ENCODE results near the gene TGM5.

- TF ChIP-seq CTCF (IDR thresholded peaks at IDR 0.05 in 2 of 3, conservative IDR thresholded peaks at IDR 0.05 in 1 of 3; ENCODE audit: borderline replicate concordance in 1 of 3, insufficient read depth in 1 of 3, low read depth in 2 of 3, low read length in 2 of 3) (peak in 2 of 3 experiments; percentile 46 to 49; a peak in 4 of 6 replicates), SP1 (IDR thresholded peaks at IDR 0.05; ENCODE audit: low read depth) (peak; percentile 50; the same call in 1 of the 2 replicates), POLR2AphosphoS5 (IDR thresholded peaks at IDR 0.05; ENCODE audit: low read depth, low read length) (peak; percentile 92)
Measured at GRCh38 chr15:43185157-43186002, 81.3 kb downstream of the TGM5 start, which contains the start of gene CCNDBP1.
